ENCODE results near the gene KRTAP5-11.
A peak's percentile ranks its signal among the peaks of the same experiment; 100 is the strongest.
"Not testable (repeated sequence)": the region's sequence is repeated elsewhere in the genome, so short reads cannot be mapped to it uniquely, and the experiment has no call there.

GRCh38 chr11:71588822-71589545, 6.3 kb upstream of the KRTAP5-11 start:
- not testable (repeated sequence) for TF ChIP-seq CEBPB (IDR thresholded peaks at IDR 0.05); PBX3 (IDR thresholded peaks at IDR 0.05); MAFK (IDR thresholded peaks at IDR 0.05; ENCODE audit: partially characterized antibody); JUN (IDR thresholded peaks at IDR 0.05); NFE2L2 (conservative IDR thresholded peaks at IDR 0.05; ENCODE audit: low read length); CHD2 (IDR thresholded peaks at IDR 0.05; ENCODE audit: low read length, partially characterized antibody); MAX (IDR thresholded peaks at IDR 0.05)
- TF ChIP-seq CTCF (IDR thresholded peaks at IDR 0.05): peak; percentile 16; the same call in 1 of the 3 replicates

All from A549 (cell line).